Transverse colon (tissue), 4 donors: ENCODE measurements around the gene SCAPER. TPM values are rescaled to one million over a fixed set of nuclear protein-coding genes. Genes with fewer than 3 reads are reported as not detected.
"Not testable (repeated sequence)": the region's sequence is repeated elsewhere in the genome, so short reads cannot be mapped to it uniquely, and the experiment has no call there.

Source experiments
- DNase-seq: peaks from one replicate; pipeline ENCODE4 v3.0.0-alpha.2; 2019
- H3K27ac ChIP-seq, 4 donors: fragments of 200-600 bp; sonication (generic); 2 replicates each; pipeline ENCODE4 v1.5.1; 2016 to 2018; ENCODE audit warnings: inconsistent platforms in 4 of 4
- H3K27me3 ChIP-seq: fragments of 200-600 bp; sonication (generic); 2 replicates; pipeline ENCODE4 v1.5.1; 2017; ENCODE audit warnings: inconsistent platforms
- H3K36me3 ChIP-seq, 4 donors: fragments of 200-600 bp; sonication (generic); 2 replicates each; pipeline ENCODE4 v1.5.1; 2017 to 2019; ENCODE audit warnings: inconsistent platforms in 4 of 4
- H3K4me1 ChIP-seq, 4 donors: fragments of 200-600 bp; sonication (generic); 2 replicates each; pipeline ENCODE4 v1.5.1; 2017 to 2020; ENCODE audit warnings: inconsistent platforms in 4 of 4
- H3K4me3 ChIP-seq, 4 donors: fragments of 200-600 bp; sonication (generic); 1 replicate in 1 of 4; 2 replicates in 3 of 4; pipeline versions ENCODE4 v1.5.1 to v1.6.1; 2017 to 2019; ENCODE audit warnings: inconsistent platforms in 4 of 4
- H3K9me3 ChIP-seq, 2 donors: fragments of 200-600 bp; sonication (generic); 2 replicates each; pipeline ENCODE4 v1.5.1; 2017 to 2019; ENCODE audit warnings: inconsistent platforms in 2 of 2
- EP300 ChIP-seq: sonication (generic); formaldehyde crosslinking; IDR thresholded peaks from one replicate; pipeline ENCODE4 v1.6.1; 2017; ENCODE audit warnings: antibody characterized with exemption, low read depth
- POLR2A ChIP-seq: fragments of 450-650 bp; IDR thresholded peaks from one replicate; pipeline ENCODE4 v1.6.1; 2016; ENCODE audit warnings: antibody characterized with exemption, mild to moderate bottlenecking, moderate library complexity
- POLR2AphosphoS5 ChIP-seq, 3 donors: sonication (generic); formaldehyde crosslinking; IDR thresholded peaks; one replicate each; pipeline ENCODE4 v1.6.1; 2016; ENCODE audit warnings: antibody characterized with exemption in 3 of 3
- WGBS, 2 donors: methylation state at CpG; one replicate each; pipeline ENCODE4 v1.1.5; 2018; ENCODE audit warnings: low coverage in 1 of 2; 5-methylcytosine and 5-hydroxymethylcytosine counted together
- in situ Hi-C, 4 donors: fragments of 200-750 bp; cut with MboI; loops; one replicate each; pipeline versions ENCODE4 v1.15.0 to v1.15.1; 2017; ENCODE audit warnings: low sequenced_read_pairs in 3 of 4, low pct_ligation_motif_present in 1 of 4, low pct_unique_long_range_greater_than_20kb in 1 of 4
- intact Hi-C: fragments of 100-400 bp; cut with DNase I; formaldehyde crosslinking; loops from one replicate; pipeline ENCODE4 v1.15.1; 2023; ENCODE audit warnings: low total_unique reads
- total RNA-seq, 4 donors: library from RNA; depleted of rRNA; stranded (reverse); fragments of >200 nt; gene quantifications; one replicate each; pipeline ENCODE4 v1.1.0, GENCODE V29; 2016
- TF ChIP-seq, protein P1 (sequence below), 5 experiments: fragments of 200-600 bp in 3 of 5; fragments of 450-650 bp in 2 of 5; sonication (generic) in 3 of 5; IDR thresholded peaks; 1 replicate in 2 of 5; 2 replicates in 3 of 5; pipeline ENCODE4 v1.5.1; 2016 to 2017; ENCODE audit warnings: antibody characterized with exemption in 5 of 5, inconsistent platforms in 3 of 5, mild to moderate bottlenecking in 2 of 5, moderate library complexity in 1 of 5

SCAPER gene
- total RNA-seq, 4 donors from 2014 or later = 31.8 to 121 (median 48.7) TPM

DNA sequence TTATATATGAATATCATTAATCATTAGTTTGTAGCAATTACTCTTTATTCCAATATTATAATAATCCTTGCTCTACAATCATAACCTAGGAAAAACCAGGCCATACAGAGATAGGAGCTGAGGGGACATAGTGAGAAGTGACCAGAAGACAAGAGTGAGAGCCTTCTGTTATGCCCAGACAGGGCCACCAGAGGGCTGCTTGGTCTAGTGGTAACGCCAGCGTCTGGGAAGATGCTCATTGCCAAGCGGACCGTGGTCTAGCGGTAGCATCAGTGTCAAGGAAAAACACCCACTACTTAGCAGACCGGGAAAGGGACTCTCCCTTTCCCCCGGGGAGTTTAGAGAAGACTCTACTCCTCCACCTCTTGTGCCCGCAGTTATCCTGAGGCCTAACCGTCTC is 172.8 kb downstream of the SCAPER start:
- not testable (repeated sequence) for H3K9me3 ChIP-seq, H3K27ac ChIP-seq

DNA sequence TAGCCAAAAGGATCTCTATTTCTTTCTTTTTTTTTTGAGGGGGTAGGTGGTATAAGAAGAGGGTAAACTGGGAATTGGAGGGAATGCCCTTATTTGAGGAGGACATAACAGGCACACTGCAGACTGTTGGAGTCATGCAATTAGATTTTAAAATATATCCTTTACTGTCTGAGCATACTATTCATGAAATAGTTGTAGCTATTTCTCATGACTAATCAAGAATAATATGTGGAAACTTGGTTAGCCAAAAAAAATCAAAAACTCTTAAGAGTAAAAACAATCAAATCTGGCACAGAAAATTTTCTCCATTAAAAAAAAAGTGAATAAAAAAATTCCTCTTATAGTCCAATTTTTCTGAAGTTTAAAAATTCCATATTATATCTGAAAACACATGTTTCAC is 174.9 kb downstream of the SCAPER start:
- in situ Hi-C loops (no loop called here), intact Hi-C loops (no loop called here)
- Histone ChIP-seq H3K4me1 (no peaks in the 10 kb centered on the region), H3K4me3 (no peak overlapping the region), H3K27me3 (no peaks in the 10 kb centered on the region), H3K9me3 (no peaks in the 10 kb centered on the region), H3K36me3 (peaks cover 0 to 27% (median 7%) of the 10 kb centered on the region in 4 donors), H3K27ac (no peak overlapping the region)
- no peak for DNase-seq
- TF ChIP-seq POLR2AphosphoS5 (IDR thresholded peaks at IDR 0.05) = no peak
- TF ChIP-seq, protein P1, sequence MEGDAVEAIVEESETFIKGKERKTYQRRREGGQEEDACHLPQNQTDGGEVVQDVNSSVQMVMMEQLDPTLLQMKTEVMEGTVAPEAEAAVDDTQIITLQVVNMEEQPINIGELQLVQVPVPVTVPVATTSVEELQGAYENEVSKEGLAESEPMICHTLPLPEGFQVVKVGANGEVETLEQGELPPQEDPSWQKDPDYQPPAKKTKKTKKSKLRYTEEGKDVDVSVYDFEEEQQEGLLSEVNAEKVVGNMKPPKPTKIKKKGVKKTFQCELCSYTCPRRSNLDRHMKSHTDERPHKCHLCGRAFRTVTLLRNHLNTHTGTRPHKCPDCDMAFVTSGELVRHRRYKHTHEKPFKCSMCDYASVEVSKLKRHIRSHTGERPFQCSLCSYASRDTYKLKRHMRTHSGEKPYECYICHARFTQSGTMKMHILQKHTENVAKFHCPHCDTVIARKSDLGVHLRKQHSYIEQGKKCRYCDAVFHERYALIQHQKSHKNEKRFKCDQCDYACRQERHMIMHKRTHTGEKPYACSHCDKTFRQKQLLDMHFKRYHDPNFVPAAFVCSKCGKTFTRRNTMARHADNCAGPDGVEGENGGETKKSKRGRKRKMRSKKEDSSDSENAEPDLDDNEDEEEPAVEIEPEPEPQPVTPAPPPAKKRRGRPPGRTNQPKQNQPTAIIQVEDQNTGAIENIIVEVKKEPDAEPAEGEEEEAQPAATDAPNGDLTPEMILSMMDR (IDR thresholded peaks at IDR 0.05) = no peak

More for the DNA sequence above, 172.8 kb downstream of the SCAPER start:
- H3K27me3 ChIP-seq, in situ Hi-C loops, intact Hi-C loops, DNase-seq, H3K4me3 ChIP-seq, H3K4me1 ChIP-seq: not testable (repeated sequence)
- 94% methylated on average over 9 of the region's 9 CpGs; no CpG with 5 or more reads in 1 of the 2 donors for WGBS, 2 donors
- peaks cover 0 to 22% (median 7%) of the 10 kb centered on the region in 4 donors for H3K36me3 ChIP-seq
- TF ChIP-seq, protein P1 (IDR thresholded peaks at IDR 0.05) = peak in 2 of 5 experiments; percentile 6 to 14

DNA sequence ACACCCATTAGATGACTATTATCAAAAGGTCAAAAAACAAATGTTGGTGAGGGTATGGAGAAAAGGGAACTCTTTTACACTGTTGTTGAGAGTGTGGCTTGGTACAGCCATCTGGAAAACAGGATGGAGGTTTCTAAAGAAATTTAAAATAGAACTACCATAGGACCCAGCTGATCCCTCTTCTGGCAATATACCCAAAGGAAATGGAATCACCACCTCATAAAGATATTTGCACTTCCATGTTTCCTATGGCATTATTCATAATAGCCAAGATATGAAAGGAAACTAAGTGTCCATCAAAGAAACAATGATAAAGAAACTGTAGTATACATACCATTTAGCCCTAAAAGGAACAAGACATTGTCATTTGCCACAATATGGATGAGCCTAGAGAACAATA is 186.3 kb downstream of the SCAPER start:
- H3K4me3 ChIP-seq = no peak overlapping the region
- H3K27ac ChIP-seq = no peak overlapping the region
- in situ Hi-C loops (no loop called here), intact Hi-C loops (no loop called here)
- no peak for DNase-seq
- H3K4me1 ChIP-seq = no peaks in the 10 kb centered on the region
- H3K9me3 ChIP-seq = peaks cover 9 to 13% of the 10 kb centered on the region in 2 donors
- H3K36me3 ChIP-seq = peaks cover 0 to 10% (median 0%) of the 10 kb centered on the region in 4 donors
- H3K27me3 ChIP-seq = no peaks in the 10 kb centered on the region
- TF ChIP-seq POLR2A = no peak
- no peak for TF ChIP-seq POLR2AphosphoS5 (IDR thresholded peaks at IDR 0.05)
- no peak for TF ChIP-seq EP300
- TF ChIP-seq, protein P1 (IDR thresholded peaks at IDR 0.05) = no peak

DNA sequence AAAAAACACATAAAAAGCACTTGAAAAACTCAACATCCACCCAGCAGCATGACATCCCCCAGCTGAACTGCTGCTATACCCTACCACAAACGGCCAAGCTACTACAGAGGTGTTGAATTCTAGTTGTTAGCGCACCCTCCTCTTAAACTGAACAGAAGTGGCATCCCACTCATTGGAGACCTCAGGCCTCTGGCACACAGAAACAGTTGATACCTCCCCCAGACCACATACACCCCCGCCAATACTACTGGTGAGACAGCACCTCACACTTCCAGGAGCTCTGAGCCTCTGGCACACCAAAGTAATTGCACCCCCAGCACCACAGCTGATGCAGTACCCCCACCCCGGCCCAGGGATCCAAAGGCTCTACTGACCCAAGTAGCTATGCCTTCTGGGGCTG is 190.2 kb downstream of the SCAPER start:
- in situ Hi-C loops = no loop called here
- Histone ChIP-seq H3K27me3 (no peaks in the 10 kb centered on the region), H3K36me3 (peaks cover 0 to 10% (median 0%) of the 10 kb centered on the region in 4 donors), H3K4me3 (no peak overlapping the region), H3K4me1 (no peaks in the 10 kb centered on the region), H3K27ac (no peak overlapping the region), H3K9me3 (peaks cover 9 to 13% of the 10 kb centered on the region in 2 donors)
- intact Hi-C loops = no loop called here
- TF ChIP-seq, protein P1 (IDR thresholded peaks at IDR 0.05) = no peak
- TF ChIP-seq EP300 = no peak
- TF ChIP-seq POLR2AphosphoS5 (IDR thresholded peaks at IDR 0.05) = no peak
- no peak for TF ChIP-seq POLR2A
- WGBS, 2 donors = 81 to 94% methylated on average over 2 to 4 of the region's 4 CpGs
- no peak for DNase-seq
